T-helper 2 cell treated with Interferon-gamma antibody and Interleukin-4, amounts not matched to agents 100 ng/mL and 5 ng/mL, for 36 hours (primary cell): ENCODE data around the gene FGF9. TPM values are rescaled to one million over a fixed set of nuclear protein-coding genes. Genes with fewer than 3 reads are reported as not detected.

Experiments
- intact Hi-C: fragments of 100-400 bp; cut with micrococcal nuclease; formaldehyde crosslinking; loops from one replicate; pipeline ENCODE4 v1.15.1; 2023
- total RNA-seq: library from RNA; stranded (reverse); gene quantifications from 2 replicates; pipeline ENCODE4 v1.2.3, GENCODE V29; 2022

Gene FGF9
- total RNA-seq, 1 donor from 2014 or later: not detected

GRCh38 chr13:21673789-21674489 lies 3.1 kb downstream of the FGF9 start:
- intact Hi-C loops: loop anchor here (10.0 kb wide), 1 partner anchor 391 kb away; no protein-coding TSS in a partner anchor

DNA sequence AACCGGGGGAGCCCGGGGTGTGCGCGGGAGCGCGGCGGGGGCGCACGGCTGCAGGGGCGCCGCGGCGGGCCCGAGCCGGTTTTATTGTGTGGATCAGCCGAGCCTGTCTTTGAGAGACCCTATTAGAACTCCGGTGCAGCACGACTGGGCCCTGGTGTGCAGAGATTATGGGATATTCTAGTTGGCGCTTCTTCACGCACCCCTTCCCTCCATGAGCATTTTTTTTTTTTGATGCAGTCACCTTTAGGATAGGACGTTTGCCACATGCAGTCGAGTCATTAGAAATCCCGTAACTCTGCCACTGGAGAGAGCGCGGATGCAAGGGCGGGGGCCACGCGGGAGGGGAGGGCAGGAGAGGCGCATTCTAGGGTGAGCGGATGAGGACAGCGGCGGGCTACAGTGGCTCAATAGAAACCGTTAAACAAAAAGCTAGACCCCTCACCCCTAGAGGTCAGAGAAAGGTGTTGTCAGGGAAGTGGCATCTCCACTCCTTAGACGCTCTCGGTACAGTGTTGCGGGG lies 3.7 kb downstream of the FGF9 start:
- intact Hi-C loops: loop anchor here (10.0 kb wide), 1 partner anchor 390 kb away; no protein-coding TSS in a partner anchor

DNA sequence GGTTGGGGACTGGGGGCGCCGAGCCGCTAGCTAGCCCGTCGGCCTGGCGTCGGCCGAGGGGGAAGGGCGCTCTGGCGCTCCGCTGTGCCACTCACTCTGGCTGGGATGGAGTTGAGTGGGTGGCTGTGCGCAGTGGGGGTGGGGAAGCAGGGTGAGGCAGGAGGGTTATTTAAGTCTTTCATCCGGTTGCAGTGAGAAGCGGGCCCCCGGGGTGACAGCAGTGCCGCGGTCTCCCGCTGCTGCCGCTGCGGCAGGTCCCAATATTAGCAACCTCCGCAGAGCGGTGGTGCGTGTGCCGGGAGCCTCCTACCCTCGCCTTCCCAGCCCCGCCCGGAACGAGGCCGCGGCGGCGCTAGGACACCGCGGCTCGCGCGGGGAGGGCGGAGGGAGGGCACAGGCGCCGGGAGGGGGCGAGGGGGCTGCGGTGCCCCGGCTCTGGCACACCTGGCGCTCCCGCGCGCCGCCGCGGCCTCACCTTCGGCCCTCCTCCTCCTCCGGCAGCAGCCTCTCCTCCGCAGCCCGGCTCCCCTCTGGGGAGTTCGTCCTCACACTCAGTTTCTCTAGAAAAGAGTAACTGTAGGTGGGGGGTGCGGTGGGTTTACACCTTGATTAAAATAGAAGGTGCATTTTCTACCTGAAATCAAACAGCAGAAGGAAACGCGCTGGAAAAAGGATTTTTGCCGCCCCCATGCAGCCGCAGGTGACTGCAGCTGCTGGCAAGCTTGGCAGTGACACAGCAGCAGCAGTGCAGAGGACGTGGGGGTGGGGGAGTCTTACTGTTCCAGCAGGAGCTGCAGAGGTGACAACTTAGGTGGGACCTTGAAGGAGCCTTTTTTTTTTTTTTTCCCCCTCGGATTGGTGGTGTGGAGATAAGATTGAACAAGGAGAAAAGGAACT lies 4.5 kb downstream of the FGF9 start:
- intact Hi-C loops: loop anchor here (10.0 kb wide), 1 partner anchor 389 kb away; no protein-coding TSS in a partner anchor

- intact Hi-C loops: loop anchor here (10.0 kb wide), 1 partner anchor 388 kb away; no protein-coding TSS in a partner anchor
Measured at GRCh38 chr13:21676611-21677021, 5.7 kb downstream of the FGF9 start.

GRCh38 chr13:21677075-21677623 lies 6.3 kb downstream of the FGF9 start:
- intact Hi-C loops: loop anchor here (10.0 kb wide), 1 partner anchor 388 kb away; no protein-coding TSS in a partner anchor

- intact Hi-C loops: no loop called here
Measured at GRCh38 chr13:21683034-21683733, 12.3 kb downstream of the FGF9 start.

GRCh38 chr13:21684576-21684975 lies 13.7 kb downstream of the FGF9 start:
- intact Hi-C loops: no loop called here

DNA sequence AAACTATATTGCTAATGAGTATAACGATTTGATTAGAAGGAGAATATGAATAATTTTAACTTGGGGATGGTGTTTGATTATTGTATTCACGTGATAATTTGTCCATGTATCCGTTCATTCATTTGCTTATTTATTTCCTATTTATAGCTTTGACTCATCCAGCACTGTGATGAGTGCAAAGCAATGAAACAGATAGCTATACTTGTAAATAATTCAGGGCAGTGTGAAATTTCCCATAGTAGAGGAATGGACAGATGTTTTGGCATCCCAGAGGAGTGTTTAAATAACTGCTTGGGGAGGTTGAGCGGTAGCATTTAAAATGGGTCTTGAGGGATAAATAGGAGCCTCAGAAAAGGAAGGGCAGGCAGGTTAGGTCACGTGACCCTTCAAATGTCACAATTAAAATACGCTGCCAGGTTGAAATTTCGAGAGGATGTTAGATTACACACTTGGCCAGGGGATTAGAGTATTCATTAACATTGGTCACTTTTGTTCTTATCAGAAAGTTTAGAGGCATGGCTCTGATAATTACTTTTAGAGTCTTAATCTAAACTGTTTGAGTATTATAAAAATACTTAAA lies 14.7 kb downstream of the FGF9 start:
- intact Hi-C loops: no loop called here

GRCh38 chr13:21686751-21687391 lies 16.0 kb downstream of the FGF9 start:
- intact Hi-C loops: no loop called here

DNA sequence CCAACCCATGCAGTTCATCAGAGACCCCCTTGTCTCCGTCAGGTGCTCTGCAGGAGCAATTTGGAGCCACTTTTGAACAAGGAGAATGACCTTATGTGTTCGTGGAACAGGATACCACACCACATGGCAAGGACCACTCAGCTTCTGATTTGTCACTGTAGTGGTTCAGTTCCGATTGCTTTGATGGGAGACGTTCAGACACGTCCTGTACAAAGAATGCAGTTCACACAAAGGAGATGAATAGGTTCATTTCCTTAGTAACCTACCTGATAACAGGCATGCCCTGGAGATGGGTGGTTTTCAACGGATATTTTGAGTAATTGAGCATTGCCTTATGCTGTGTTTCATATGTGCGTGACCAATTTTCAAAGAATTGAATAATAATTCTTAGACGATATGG lies 17.2 kb downstream of the FGF9 start:
- intact Hi-C loops: no loop called here

GRCh38 chr13:21689097-21689496 lies 18.2 kb downstream of the FGF9 start:
- intact Hi-C loops: no loop called here

GRCh38 chr13:21690955-21691354 lies 20.1 kb downstream of the FGF9 start:
- intact Hi-C loops: no loop called here

- intact Hi-C loops: no loop called here
Measured at GRCh38 chr13:21691500-21691899, 20.6 kb downstream of the FGF9 start.

DNA sequence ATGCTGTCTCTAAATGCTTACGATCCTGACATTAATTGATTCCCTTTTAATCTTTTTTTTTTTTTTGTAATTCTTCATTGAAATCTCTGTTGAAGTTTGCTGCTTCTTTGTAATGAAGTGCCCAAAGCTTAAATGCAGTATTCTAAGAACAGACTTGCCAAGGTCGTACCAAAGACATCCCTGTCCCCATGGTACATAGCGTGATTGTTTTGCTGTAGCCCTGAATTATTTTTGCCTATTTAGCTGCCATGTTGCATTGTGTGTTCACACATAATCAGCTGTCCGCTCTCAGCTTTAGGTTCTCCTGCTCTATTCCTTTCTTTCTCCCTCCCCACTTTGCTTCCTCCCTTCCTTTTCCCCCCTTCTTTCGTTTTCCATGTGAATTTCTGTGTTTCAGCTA lies 21.1 kb downstream of the FGF9 start:
- intact Hi-C loops: no loop called here

GRCh38 chr13:21694831-21695230 lies 24.0 kb downstream of the FGF9 start:
- intact Hi-C loops: no loop called here

GRCh38 chr13:21695546-21695945 lies 24.7 kb downstream of the FGF9 start:
- intact Hi-C loops: no loop called here

DNA sequence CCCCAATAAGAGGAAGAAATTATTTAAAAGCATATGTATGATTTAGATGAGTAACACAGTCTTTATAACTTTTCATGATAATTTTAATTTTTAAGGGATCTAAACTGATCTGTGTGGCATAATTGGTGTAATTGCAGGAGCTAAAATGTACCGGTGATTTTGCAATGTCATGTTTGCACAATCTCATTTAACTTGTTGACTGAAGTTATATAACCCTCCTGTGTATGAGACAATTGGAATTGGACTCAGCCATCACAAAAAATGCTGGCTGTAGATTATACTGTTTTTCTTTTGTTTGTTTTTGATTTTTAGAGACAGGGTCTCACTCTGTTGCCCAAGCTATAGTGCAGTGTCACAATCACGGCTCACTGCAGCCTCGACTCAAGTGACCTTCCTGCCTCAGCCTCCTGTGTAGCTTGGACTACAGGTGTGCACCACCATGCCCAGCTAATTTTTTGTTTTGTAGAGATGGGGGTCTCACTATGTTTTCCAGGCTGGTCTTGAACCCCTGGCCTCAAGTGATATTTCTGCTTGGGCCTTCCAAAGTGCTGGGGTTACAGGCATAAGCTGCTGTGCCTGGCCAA lies 26.1 kb downstream of the FGF9 start:
- intact Hi-C loops: no loop called here

DNA sequence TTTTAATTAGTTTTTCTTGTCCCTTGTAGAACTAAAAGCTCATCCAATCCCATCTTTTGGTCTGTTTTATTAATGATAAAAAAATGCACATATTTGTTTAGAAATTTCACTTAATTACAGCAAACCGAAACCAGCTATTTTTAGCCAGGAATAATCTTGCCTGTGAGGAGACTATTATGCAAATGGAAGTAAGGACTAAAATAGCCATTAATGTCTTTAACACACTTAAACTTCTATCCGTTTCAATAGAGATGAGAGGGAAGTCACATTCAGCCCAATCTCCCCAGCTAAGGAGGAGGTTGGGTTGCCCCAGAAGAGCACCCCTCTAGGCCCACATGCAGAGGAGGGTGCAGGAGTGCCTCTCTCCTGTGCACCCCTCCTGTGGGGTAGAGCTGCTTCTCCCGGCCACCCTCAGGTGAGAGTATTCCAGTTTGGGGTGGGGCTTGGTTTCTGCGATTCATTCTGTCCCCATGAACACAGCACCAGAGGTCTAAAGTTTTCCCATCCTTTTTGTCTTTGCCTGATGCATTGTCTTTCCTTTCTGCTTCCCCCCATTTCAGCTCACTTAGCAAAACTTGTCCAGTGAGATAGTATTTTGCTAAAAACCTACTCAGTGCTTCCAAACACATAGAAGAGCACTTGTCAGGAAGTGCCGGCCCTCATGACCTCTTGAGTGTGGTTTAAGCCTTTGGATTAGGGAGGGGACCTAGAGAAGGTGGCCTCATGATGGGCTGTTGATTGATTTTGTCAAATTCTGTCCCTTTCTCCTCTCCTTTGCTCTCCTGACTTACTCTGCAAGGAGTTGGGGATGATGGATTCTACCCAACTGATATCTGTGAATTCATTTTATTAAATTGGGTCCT lies 28.2 kb downstream of the FGF9 start:
- intact Hi-C loops: no loop called here

GRCh38 chr13:21701460-21701859 lies 30.6 kb downstream of the FGF9 start:
- intact Hi-C loops: no loop called here
